HG02885 (cell line): ENCODE measurements around the gene VBP1.
A peak's percentile ranks its signal among the peaks of the same experiment; 100 is the strongest.
"Not testable (repeated sequence)": the region's sequence is repeated elsewhere in the genome, so short reads cannot be mapped to it uniquely, and the experiment has no call there.

Experiments
- ATAC-seq: cut with Tn5 transposase; IDR thresholded peaks from one replicate; pipeline ENCODE4 v1.9.1; 2021; ENCODE audit warnings: mild to moderate bottlenecking; ENCODE audit not compliant: unreplicated experiment, poor library complexity

The VBP1 gene

DNA sequence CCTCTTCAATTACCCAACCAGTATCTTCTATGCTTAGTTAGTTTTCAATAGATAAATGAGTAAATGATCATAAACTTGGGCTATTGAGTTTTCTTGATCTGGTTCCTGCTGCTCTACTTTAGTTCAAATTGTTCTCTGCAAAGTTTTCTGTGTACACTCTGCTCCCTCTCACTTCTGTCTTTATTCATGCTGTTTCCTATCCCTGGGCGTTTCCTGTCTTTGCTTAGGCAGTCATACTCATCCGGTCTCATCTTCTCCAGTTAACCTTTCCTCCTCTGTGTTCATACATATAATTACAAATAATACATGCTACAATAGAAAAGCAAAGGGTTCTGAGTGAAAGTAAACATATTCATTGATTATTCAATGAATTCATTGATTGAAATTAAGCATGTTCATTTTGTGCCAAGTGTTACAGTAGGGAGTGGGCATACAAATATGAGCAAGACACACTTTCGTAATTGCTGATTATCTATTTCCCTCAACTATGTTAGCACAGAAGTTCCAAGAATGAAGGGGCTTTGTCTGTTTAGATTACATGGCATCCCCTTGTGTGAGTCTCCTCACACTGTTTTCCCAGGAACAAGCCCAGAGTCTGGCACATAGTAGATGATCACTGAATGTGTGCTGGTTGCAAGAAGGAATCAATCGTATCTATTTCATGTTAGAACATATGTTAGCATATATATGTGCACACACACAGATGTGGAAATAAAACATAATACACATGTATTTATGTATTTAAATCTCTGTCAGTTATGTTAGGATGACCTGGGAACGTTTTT is 46.9 kb downstream of the VBP1 start:
- ATAC-seq, result peak; percentile 46

DNA sequence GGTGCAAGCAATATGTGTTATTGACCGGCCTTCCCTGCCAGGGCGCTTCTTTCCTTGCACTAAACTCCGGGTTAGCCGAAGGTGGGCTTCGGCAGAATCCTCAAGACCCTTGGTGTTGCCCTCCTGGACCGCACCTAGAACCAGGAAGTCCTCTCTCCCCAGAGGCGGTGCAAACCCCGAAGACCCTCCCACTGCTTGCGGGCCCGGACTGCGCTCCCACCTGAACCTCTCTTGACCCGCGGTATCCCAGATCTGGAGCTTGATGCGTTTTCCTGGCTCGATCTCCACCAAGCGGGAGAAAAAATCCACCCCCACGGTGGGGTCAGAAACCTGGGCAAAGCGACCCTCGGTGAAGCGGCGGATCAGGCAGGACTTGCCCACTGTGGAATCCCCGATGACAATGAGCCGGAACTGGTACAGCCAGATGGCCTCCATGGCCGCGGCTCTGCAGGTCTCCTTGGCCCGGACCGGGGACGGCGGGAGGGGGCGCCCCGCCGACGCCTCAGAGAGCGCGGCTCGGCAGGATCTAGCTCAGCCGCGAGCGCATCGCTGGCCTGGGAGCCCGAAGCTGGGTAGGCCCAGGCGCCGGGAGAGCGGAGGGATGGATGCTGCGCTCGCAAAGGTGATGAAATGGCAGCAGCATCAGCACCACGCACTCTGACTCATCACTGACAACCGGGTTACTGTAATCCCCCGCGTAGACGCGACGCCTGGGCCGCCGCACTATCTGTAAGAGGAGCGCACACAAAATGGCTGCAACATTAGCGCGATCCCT is 47.8 kb downstream of the VBP1 start, which contains the start of gene RAB39B:
RAB39B (minus strand) TSS at position 638 of the 775 bp plus-strand sequence; CDS start at position 435, 203 bp downstream.
- ATAC-seq, result peak; percentile 89

DNA sequence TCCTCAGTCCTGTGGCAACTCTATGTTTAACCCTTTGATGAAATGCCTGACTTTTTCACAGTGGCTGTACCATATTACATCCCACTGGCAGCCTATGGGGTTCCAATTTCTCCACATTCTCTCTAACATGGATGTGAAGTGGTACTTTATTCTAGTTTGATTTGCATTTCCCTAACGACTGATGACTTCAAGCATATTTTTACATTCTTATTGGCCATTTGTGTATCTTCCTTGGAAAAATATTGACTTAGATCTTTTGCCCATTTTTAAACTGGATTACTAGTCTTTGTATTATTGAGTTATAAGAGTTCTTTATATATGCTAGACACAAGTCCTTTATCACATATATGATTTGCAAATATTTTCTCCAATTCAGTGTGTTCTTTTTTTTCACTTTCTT is 50.2 kb downstream of the VBP1 start:
- no peak for ATAC-seq

DNA sequence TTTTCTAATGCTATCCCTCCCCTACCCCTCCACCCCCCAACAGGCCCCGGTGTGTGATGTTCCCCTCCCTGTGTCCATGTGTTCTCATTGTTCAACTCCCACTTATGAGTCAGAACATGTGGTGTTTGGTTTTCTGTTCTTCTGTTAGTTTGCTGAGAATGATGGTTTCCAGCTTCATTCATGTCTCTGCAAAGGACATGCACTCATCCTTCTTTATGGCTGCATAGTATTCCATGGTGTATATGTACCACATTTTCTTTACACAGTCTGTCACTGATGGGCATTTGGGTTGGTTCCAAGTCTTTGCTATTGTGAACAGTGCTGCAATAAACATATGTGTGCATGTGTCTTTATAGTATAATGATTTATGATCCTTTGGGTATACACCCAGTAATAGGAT is 51.7 kb downstream of the VBP1 start:
- ATAC-seq, result not testable (repeated sequence)

DNA sequence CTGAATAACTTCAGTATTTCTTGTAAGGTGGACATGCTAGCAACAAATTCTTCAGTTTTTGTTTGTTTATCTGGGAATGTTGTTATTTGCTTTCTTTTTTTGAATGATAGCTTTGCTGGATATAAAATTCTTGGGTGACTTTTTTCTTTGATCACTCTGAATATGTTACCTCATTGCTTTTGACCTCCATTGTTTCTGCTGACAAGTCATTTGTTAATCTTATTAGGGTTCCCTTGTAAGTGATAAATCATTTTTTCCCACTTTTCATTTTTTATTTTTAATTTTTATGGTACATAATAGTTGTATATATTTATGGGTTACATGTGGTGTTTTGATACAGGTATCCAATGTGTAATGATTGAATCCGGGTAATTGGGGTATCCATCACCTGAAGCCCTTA is 54.7 kb downstream of the VBP1 start:
- ATAC-seq, result no peak

DNA sequence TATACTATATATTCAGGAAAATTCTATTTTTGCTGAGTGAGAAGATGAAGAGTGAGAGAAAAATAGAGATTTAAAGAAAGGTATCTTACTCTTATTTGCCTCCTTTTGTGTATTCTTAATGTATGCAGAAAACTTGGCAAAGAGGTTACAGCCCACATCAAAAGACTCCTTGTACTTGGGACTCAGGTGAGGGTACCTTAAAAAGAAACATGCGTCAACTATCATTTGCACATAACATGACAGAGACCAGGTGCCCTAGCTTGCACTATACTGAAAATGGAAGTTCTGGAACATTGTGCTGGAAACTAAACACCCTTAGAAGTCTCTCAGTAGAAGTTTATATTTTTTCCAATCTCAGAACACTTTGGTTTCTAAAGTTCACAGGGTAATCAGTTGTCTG is 63.6 kb downstream of the VBP1 start:
- ATAC-seq, result no peak
